GM18502 (cell line): ENCODE data around the gene MYRIP.

Experiments
- ATAC-seq: cut with Tn5 transposase; IDR thresholded peaks from one replicate; pipeline ENCODE4 v1.9.1; 2021; ENCODE audit warnings: mild to moderate bottlenecking; ENCODE audit not compliant: unreplicated experiment, poor library complexity

The MYRIP gene

DNA sequence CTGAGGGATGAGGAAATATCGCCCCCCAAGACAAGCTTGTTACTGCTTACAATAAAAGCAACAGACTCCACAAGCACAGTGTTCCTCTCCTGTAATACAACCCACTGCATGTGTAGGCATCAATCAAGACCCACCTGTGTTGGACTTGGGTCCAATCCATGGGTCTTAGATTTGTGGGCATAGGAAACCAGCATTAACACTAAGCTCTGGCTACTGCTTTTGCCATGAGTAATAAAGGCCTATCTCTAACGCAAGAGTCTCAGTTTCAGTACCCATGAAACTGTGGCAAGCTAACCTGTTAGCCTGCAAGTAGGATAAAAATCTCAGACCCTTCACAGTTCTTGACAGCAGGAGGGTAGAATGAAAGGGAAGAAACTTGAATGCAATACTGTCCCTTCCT lies 494.9 kb downstream of the MYRIP start:
- no peak for ATAC-seq

DNA sequence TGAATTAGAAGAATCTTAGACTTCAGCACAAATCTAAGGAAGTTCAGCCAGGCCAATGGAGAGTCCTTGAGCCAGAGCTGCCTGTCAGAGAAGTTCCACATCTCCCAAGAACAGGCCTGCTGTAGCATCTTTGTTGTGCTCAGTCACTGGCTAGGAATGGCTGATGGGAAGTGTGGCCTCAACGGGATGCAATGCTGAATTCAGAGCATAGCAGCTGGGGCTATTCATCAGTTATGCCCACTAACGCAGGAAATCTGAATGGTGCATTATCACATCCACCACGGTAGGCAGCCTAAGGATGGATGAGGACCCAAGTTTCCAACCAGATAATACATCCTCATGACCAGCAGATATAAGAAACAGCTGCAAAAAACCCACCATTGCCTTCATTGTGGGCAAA lies 496.9 kb downstream of the MYRIP start:
- ATAC-seq: no peak

DNA sequence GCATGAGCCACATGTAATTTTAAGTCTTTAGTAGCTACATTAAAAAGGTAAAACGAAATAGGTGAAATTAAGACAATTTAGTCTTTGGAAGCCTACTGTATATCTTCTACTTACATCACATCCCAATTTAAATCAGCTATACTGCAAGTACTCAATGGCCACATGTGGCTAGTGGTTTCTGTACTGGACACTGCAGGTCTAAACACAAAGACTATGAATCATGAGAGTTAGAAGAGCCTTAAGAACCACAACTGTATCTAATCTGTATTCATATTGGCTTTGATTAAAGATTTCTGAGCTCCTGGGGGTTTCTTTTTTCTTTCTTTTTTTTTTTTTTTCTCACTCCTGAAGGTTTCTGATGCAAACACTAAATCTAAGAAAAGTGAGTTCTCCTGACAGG lies 497.8 kb downstream of the MYRIP start:
- ATAC-seq: no peak

DNA sequence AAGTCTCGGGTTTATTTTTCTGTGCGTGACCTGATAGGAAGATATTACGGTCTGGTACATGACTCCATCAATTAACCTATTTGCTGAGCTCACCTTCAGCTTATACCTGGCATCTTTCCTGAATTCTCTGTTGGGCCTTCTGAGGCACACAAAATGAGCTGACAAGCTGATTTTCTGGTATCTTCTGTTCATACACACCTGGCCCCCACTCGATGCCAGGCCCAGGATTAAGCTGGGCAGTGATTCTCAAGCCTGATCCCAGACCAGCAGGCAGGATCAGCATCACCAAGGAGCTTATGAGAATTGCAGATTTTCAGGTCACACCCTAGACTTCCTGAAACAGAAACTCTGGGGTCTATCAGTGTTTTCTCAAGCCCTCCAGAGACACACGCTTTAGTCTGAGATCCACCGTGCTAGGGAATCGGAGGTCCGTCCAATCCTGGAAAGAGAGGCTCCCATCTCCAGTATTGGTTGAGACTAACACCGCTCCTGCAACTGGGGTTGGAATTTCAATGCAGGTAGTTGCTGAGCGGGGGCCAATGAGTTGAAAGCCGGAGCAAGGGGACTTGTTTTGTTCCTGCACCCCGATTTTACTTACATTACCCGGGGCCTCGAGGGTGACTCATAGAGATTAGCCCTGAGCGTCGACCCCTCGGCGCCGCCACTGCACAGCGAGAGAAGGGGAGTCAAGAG lies 499.5 kb downstream of the MYRIP start:
- ATAC-seq: peak; percentile 2

DNA sequence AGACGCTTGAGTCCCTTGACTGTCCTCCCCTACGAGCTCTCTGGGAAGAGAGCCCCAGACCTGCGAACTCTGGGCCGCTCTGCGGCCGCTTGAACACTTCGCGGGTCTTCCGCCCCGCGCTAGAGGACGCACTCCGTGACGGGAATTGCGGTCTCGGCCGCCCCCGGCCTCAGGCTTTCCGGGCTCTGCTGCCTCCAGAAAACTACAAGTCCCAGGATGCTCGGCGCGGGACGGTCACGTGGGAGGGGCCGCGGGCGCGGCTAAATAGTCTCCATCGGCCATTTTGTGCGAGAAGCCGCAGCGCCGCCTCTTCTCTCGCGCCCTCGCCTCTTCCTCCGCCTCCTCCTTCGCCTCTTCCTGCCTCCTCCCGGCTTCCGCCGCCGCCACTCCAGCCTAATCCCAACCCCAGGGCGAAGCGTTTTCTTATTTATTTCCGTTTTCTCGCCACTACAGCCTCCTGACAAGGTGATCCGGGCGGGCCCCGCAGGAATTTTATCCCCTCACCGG lies 500.1 kb downstream of the MYRIP start, which contains the start of gene EIF1B:
Gene EIF1B, plus strand, starts transcription at position 290 of the 507 bp plus-strand sequence. CDS start 235 bp downstream, outside the sequence.
- ATAC-seq: peak; percentile 93
